ENCODE measurements around the gene RASSF1. TPM values are rescaled to one million over a fixed set of nuclear protein-coding genes. Genes with fewer than 3 reads are reported as not detected.

The RASSF1 gene
- total RNA-seq, 1 experiment from 2014 or later = 15.8 TPM

- no peaks in the 10 kb centered on the region for H3K79me1 ChIP-seq (ENCODE audit: insufficient read depth, low read depth, low read length, poor library complexity, severe bottlenecking)
- no peak overlapping the region for H4K5ac ChIP-seq (ENCODE audit: insufficient read length, low read depth, low read length)
- no peak overlapping the region for H3K4me2 ChIP-seq (ENCODE audit: insufficient read depth, insufficient read length, low read length)
- peaks cover 3% of the 10 kb centered on the region; the same call in 1 of the 2 replicates for H3K79me2 ChIP-seq (ENCODE audit: insufficient read depth, low read length)
- no peaks in the 10 kb centered on the region for H4K20me1 ChIP-seq (ENCODE audit: control insufficient read depth, insufficient read depth, insufficient read length)
- H2AK5ac ChIP-seq (ENCODE audit: insufficient read length, low read length) = no peak overlapping the region
- no peak overlapping the region for H2AFZ ChIP-seq (ENCODE audit: low read length)
- Mint-ChIP-seq H3K9me3 (no peaks in the 10 kb centered on the region; a peak in 1 of 5 replicates), H3K27ac (no peak overlapping the region), H3K4me1 (peaks cover 15 to 16% of the 10 kb centered on the region in 2 experiments), H3K4me3 (no peak overlapping the region; a peak in 1 of 5 replicates), H3K36me3 (ENCODE audit: insufficient read depth in 1 of 3, low read depth in 3 of 3) (peaks cover 15 to 28% (median 19%) of the 10 kb centered on the region in 3 experiments; a peak in 6 of 7 replicates), H3K27me3 (ENCODE audit: low read depth) (no peaks in the 10 kb centered on the region)
- no peak overlapping the region for H2BK20ac ChIP-seq (ENCODE audit: low read depth, low read length, poor library complexity, severe bottlenecking)
- WGBS (ENCODE audit: extremely low coverage, insufficient read length, low lambda C conversion rate) = no CpG with 5 or more reads among the region's 4 CpGs
- DNase-seq = no peak
- H3K27ac ChIP-seq (ENCODE audit: insufficient read length, low read depth, low read length) = no peak overlapping the region
- no peak overlapping the region for H2BK12ac ChIP-seq (ENCODE audit: insufficient read length, low read depth, low read length)
- no peaks in the 10 kb centered on the region for H3K27me3 ChIP-seq (ENCODE audit: insufficient read depth, low read length)
- no peak overlapping the region for H3T11ph ChIP-seq (ENCODE audit: low read length)
- H3K23ac ChIP-seq (ENCODE audit: insufficient read length, low read depth, low read length) = no peak overlapping the region
- H2BK5ac ChIP-seq (ENCODE audit: insufficient read length, low read length) = no peak overlapping the region
- H3K9ac ChIP-seq (ENCODE audit: extremely low read depth, insufficient read length, low read length) = no peak overlapping the region
- H2BK15ac ChIP-seq (ENCODE audit: low read depth, low read length) = no peak overlapping the region
- no peak overlapping the region for H3K18ac ChIP-seq (ENCODE audit: insufficient read length, low read depth, low read length)
- no peaks in the 10 kb centered on the region for H3K4me1 ChIP-seq (ENCODE audit: insufficient read depth, low read length)
- H3K56ac ChIP-seq (ENCODE audit: insufficient read length, low read depth, low read length) = no peak overlapping the region
- H3K23me2 ChIP-seq (ENCODE audit: insufficient read length, low read depth, low read length, poor library complexity, severe bottlenecking) = peaks cover 11% of the 10 kb centered on the region
- H4K91ac ChIP-seq (ENCODE audit: insufficient read length, low read depth, low read length) = no peak overlapping the region
- no peaks in the 10 kb centered on the region for H3K9me3 ChIP-seq (ENCODE audit: control insufficient read depth, low read depth, low read length)
- H3K4ac ChIP-seq (ENCODE audit: low read depth, low read length) = no peak overlapping the region
- no peak overlapping the region for H4K8ac ChIP-seq (replicated peaks; ENCODE audit: insufficient read length, low read depth, low read length)
- no peak overlapping the region for H2BK120ac ChIP-seq (ENCODE audit: low read depth, low read length, poor library complexity, severe bottlenecking)
- TF ChIP-seq CTCF (conservative IDR thresholded peaks at IDR 0.05) = no peak
- H3K14ac ChIP-seq (ENCODE audit: insufficient read depth, low read length) = no peak overlapping the region
These were observed 46.5 kb downstream of the RASSF1 start for GRCh38 chr3:50294089-50294488.
